ENCODE results near the gene ENAH.

Gene ENAH

GRCh38 chr1:225691861-225692516 is 39.1 kb upstream of the ENAH start:
- H3K9me3 ChIP-seq (replicated peaks; ENCODE audit: insufficient read depth, low read length): no peaks in the 10 kb centered on the region
- no peak overlapping the region for H3K4me3 ChIP-seq (ENCODE audit: low read length)
- no peaks in the 10 kb centered on the region for H3K9me2 ChIP-seq (replicated peaks; ENCODE audit: insufficient read depth, low read length)
- no peak overlapping the region for H3K9ac ChIP-seq (ENCODE audit: low read length)
- TF ChIP-seq CTCF (IDR thresholded peaks at IDR 0.05; ENCODE audit: low read length) (no peak), EZH2 (optimal IDR thresholded peaks at IDR 0.05; ENCODE audit: low read depth, low read length) (no peak), EZH2phosphoT487 (IDR thresholded peaks at IDR 0.05; ENCODE audit: low read length) (no peak)
- no peaks in the 10 kb centered on the region for H3K79me2 ChIP-seq (ENCODE audit: low read length)
- H3F3A ChIP-seq (ENCODE audit: insufficient read depth, low read length): no peaks in the 10 kb centered on the region
- no peak overlapping the region for H3K4me2 ChIP-seq (ENCODE audit: low read depth, low read length)
- no peaks in the 10 kb centered on the region for H3K27me3 ChIP-seq (replicated peaks; ENCODE audit: insufficient read depth, low read length)
- no peaks in the 10 kb centered on the region for H3K4me1 ChIP-seq (ENCODE audit: low read length)
- H3K36me3 ChIP-seq (replicated peaks; ENCODE audit: insufficient read depth, low read length): no peaks in the 10 kb centered on the region
- H2AFZ ChIP-seq (ENCODE audit: low read length): no peak overlapping the region
- no peaks in the 10 kb centered on the region for H4K20me1 ChIP-seq (ENCODE audit: insufficient read depth, low read length)
- no peak for DNase-seq
- H3K27ac ChIP-seq (ENCODE audit: low read length): no peak overlapping the region

- no peak for DNase-seq
- TF ChIP-seq EZH2phosphoT487 (IDR thresholded peaks at IDR 0.05; ENCODE audit: low read length) (no peak), CTCF (IDR thresholded peaks at IDR 0.05; ENCODE audit: low read length) (no peak), EZH2 (optimal IDR thresholded peaks at IDR 0.05; ENCODE audit: low read depth, low read length) (no peak)
- H3K9me2 ChIP-seq (replicated peaks; ENCODE audit: insufficient read depth, low read length): no peaks in the 10 kb centered on the region
- H3K27me3 ChIP-seq (replicated peaks; ENCODE audit: insufficient read depth, low read length): no peaks in the 10 kb centered on the region
- no peak overlapping the region for H3K4me2 ChIP-seq (ENCODE audit: low read depth, low read length)
- no peak overlapping the region for H2AFZ ChIP-seq (ENCODE audit: low read length)
- no peaks in the 10 kb centered on the region for H3K36me3 ChIP-seq (replicated peaks; ENCODE audit: insufficient read depth, low read length)
- no peaks in the 10 kb centered on the region for H3K9me3 ChIP-seq (replicated peaks; ENCODE audit: insufficient read depth, low read length)
- H4K20me1 ChIP-seq (ENCODE audit: insufficient read depth, low read length): no peaks in the 10 kb centered on the region
- no peak overlapping the region for H3K9ac ChIP-seq (ENCODE audit: low read length)
- H3F3A ChIP-seq (ENCODE audit: insufficient read depth, low read length): no peaks in the 10 kb centered on the region
- H3K79me2 ChIP-seq (ENCODE audit: low read length): no peaks in the 10 kb centered on the region
- H3K4me3 ChIP-seq (ENCODE audit: low read length): no peak overlapping the region
- H3K27ac ChIP-seq (ENCODE audit: low read length): no peak overlapping the region
- no peaks in the 10 kb centered on the region for H3K4me1 ChIP-seq (ENCODE audit: low read length)
These were observed 38.5 kb upstream of the ENAH start for GRCh38 chr1:225691377-225691776.

GRCh38 chr1:225689882-225690459 is 37.0 kb upstream of the ENAH start:
- no peaks in the 10 kb centered on the region for H4K20me1 ChIP-seq (ENCODE audit: insufficient read depth, low read length)
- no peaks in the 10 kb centered on the region for H3F3A ChIP-seq (ENCODE audit: insufficient read depth, low read length)
- no peaks in the 10 kb centered on the region for H3K9me3 ChIP-seq (replicated peaks; ENCODE audit: insufficient read depth, low read length)
- no peak overlapping the region for H3K27ac ChIP-seq (ENCODE audit: low read length)
- no peaks in the 10 kb centered on the region for H3K9me2 ChIP-seq (replicated peaks; ENCODE audit: insufficient read depth, low read length)
- H3K9ac ChIP-seq (ENCODE audit: low read length): no peak overlapping the region
- no peak overlapping the region for H3K4me2 ChIP-seq (ENCODE audit: low read depth, low read length)
- H3K4me3 ChIP-seq (ENCODE audit: low read length): no peak overlapping the region
- H3K79me2 ChIP-seq (ENCODE audit: low read length): no peaks in the 10 kb centered on the region
- no peaks in the 10 kb centered on the region for H3K4me1 ChIP-seq (ENCODE audit: low read length)
- no peak overlapping the region for H2AFZ ChIP-seq (ENCODE audit: low read length)
- H3K27me3 ChIP-seq (replicated peaks; ENCODE audit: insufficient read depth, low read length): no peaks in the 10 kb centered on the region
- no peak for TF ChIP-seq EZH2phosphoT487 (IDR thresholded peaks at IDR 0.05; ENCODE audit: low read length)
- TF ChIP-seq EZH2 (optimal IDR thresholded peaks at IDR 0.05; ENCODE audit: low read depth, low read length): no peak
- TF ChIP-seq CTCF (IDR thresholded peaks at IDR 0.05; ENCODE audit: low read length): no peak
- no peak for DNase-seq
- no peaks in the 10 kb centered on the region for H3K36me3 ChIP-seq (replicated peaks; ENCODE audit: insufficient read depth, low read length)
